HG02943 (cell line): Measurements from ENCODE around the gene KRTAP4-3.
"Not testable (repeated sequence)": the region's sequence is repeated elsewhere in the genome, so short reads cannot be mapped to it uniquely, and the experiment has no call there.

Experiments
- ATAC-seq: cut with Tn5 transposase; IDR thresholded peaks from one replicate; pipeline ENCODE4 v1.9.1; 2021; ENCODE audit warnings: mild to moderate bottlenecking, low read depth, moderate library complexity; ENCODE audit not compliant: unreplicated experiment

Gene KRTAP4-3

DNA sequence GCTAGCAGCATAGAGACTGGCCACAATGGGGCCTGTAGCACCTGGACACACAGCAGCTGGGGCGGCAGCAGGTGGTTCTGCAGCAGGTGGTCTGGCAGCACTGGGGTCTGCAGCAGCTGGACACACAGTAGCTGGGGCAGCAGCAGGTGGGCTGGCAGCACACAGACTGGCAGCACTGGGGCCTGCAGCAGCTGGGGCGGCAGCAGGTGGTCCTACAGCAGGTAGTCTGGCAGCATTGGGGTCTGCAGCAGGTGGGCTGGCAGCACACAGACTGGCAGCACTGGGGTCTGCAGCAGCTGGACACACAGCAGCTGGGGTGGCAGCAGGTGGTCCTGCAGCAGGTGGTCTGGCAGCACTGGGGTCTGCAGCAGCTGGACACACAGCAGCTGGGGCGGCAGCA lies 7.8 kb downstream of the KRTAP4-3 start:
- ATAC-seq = not testable (repeated sequence)

DNA sequence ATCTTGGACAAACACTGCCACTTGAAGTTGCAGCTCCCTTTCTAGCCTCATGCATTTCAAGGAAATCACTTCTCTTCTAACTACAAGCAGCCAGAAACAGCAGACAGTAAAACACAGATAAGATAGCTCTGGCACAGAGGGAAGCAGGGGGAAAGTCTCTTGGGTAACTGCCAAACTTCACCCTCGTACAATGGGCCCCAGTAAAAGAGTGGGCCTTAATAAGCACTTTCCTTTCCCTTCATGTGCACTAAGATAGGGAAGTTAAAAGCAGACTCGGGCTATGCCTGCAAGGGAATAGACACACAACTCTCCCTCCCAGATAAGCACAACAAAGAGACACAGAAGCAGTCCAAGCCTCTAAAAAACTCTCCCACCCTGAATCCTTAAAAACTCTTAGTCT lies 14.2 kb downstream of the KRTAP4-3 start:
- no peak for ATAC-seq

DNA sequence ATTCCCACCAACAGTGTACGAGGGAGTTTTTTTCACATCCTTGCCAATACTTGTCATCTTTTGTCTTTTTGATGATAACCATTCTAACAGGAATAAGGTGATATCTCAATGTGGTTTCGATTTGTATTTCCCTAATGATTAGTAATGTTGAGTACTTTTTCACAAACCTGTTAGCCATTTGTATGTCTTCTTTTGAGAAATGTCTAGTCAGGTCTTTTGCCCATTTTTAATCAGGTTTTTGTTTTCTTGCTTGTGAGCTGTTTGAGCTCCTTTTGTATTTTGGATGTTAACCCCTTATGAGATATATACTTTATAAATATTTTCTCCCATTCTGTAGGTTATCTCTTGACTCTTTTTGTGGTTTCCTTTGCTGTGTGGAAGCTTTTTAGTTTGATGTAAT lies 16.5 kb downstream of the KRTAP4-3 start:
- ATAC-seq = no peak

DNA sequence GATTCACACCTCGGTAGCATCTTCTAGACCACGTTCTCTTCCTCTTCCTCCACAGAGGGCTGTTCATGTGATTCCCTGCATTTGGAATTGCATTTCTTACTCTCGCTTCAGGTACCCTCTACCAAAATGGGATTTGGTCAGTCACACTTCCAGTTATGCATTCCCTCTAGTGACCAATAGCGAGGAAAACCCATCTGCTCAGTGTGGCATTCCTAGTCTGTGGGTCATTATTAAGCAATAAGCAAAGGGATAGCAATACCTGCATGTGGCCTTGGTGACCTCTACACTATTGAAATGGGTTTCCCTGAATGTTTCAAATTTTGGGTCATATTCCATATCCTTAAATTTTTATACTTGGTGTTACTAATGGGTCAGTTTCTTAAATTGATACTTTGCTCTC lies 18.0 kb downstream of the KRTAP4-3 start:
- no peak for ATAC-seq

DNA sequence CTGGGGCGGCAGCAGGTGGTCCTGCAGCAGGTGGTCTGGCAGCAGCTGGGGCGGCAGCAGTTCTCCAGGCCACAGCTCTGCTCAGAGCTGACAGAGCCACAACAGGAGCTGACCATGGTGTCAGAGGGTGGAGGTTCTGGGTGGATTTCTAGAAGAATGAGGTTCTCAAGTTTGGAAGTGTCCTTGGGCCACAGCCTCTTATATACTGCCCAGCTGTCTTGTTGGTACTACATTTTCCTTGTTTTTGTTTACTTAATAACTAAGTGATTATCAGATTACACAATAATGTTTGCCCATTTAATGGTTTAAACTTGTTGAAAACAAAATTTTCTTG lies 18.4 kb downstream of the KRTAP4-3 start, which contains the start of gene KRTAP4-5:
Gene KRTAP4-5, minus strand, starts transcription at position 174 of the 334 bp plus-strand sequence. Its CDS starts 58 bp downstream, at position 116.
- ATAC-seq = no peak

DNA sequence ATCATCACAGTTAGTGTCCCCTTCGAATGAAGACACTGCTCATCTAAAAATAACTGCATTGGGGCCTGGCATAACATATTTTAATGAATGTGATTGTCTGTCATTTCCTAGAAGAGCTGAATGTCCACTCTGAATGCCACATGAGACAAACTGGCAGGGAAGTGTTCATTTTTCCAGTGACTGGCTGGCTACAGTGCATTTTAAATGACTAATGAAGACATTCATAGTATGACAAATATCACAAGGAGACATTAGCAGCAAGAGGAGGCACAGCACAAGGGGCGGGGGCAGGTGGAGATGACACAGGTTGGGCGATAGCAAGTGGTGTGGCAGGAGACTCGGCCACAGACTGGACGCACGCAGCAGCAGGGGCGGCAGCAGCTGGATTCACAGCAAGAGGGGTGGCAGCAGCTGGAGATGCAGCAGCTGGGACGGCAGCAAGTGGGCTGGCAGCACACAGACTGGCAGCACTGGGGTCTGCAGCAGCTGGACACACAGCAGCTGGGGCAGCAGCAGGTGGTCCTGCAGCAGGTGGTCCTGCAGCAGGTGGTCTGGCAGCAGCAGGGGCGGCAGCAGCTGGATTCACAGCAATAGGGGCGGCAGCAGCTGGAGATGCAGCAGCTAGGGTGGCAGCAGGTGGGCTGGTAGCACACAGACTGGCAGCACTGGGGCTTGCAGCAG lies 18.9 kb downstream of the KRTAP4-3 start:
- ATAC-seq = not testable (repeated sequence)

DNA sequence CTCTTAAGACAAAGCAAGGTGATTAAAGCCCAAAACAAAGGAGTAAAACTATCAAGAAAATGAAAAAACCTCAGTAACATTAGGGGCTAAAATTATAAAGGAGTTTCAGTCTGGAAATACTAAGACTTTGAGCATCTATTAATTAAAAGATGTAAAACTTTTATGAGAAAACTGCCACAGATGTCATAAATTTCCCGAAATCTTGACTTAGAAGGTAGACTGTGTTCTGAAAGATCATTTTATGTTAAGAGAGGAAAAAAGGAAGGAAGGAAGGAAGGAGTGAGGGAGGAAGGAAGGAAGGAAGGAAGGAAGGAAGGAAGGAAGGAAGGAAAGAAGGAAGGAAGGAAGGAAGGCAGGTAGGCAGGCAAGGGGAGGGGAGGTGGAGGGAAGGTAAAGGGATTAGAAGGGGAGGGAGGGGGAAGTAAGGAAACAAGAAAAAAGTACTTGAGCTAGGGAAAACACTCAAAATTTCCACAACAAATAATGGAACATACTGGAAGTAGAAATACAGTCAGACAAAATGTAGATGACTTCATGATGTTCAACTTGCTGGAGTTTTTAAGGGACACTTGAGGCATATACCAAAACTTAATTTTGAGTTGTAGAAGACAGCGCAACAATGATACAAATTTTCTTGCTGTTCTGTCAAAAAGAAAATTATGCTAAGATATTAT lies 20.4 kb downstream of the KRTAP4-3 start:
- ATAC-seq = no peak

DNA sequence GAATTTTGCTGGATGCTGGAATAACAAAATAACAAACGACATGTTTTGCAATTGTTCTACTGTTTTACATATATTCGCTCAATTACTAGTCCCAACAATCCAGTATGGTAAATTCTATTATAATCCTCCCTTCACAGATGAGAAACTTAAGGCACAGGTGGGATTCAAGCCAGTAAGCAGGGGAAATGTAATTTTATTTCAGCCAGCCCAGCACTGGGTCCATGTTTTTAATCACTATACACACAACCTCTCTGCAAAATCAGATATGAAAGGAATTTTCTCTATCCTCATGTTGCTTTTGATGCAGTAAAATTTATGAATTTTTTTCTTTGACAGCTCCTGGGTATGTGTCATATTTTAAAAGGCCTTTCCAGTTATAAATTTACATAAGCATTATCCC lies 22.8 kb downstream of the KRTAP4-3 start:
- ATAC-seq = no peak

DNA sequence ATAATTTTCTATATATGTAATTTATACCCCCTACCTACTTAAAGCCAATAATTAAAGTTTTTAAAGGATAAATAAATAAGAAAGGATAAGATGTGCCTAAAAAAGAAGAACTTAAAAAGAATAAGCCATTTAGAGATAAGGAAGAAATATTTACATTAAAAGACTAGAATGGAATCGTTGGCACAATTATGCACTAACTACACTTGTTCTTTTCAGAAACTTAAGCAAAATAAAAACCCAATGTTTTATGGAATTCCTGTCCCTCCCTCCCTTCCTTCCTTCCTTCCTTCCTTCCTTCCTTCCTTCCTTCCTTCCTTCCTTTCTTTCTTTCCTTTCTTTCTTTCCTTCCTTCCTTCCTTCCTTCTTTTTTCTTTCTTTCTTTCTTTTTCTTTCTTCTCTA lies 23.2 kb downstream of the KRTAP4-3 start:
- ATAC-seq = no peak

DNA sequence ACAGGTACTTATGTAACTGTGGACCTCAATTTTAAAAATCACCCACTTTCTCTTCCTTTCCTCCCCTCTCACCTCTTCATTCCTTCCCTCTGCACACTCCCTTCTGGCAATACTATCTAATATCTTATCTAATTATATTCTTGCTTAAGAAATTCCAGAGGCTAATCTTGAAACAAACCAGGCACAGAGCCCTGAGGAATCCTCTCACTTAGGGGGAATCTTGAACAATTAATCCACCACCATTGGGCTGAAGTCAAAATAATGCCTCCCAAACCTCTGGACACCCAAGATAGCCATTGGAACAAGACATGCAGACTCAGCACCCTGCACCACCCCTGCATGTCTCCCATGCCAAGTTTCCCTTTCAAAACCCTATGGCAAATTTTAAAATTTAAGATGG lies 26.7 kb downstream of the KRTAP4-3 start:
- no peak for ATAC-seq

DNA sequence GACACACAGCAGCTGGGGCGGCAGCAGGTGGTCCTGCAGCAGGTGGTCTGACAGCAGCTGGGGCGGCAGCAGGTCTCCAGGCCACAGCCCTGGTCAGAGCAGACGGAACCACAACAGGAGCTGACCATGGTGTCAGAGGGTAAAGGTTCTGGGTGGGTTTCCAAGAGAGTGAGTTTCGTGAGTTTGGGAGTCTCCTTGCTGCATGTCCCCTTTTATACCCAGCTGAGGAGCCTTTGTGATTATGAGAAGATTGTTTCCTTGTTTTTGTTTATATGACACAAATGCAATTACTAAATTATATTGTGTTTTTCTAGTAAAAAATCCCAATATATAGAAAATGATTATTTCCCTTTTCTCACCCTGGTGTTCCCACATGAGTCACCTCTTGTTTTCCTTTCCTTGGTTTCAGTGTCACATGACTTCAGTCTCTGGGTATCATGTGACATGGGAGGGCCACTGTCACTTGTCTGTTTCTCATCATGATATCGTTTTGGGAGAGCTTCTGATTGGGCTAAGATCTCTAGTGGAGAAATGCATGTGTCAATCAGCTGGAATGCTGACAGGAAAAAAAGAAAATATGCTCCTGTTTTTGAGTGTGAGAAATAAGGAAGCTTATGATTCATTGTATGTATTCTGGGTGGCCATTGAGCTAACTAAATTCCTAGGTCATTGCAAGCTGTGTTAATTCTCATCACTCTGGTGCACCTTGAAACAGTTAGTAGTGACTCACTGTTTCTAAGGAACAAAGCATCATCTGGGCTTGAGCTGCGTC lies 27.5 kb downstream of the KRTAP4-3 start, which contains the start of gene KRTAP4-6:
Gene KRTAP4-6, minus strand, starts transcription at position 185 of the 772 bp plus-strand sequence. Its CDS starts 57 bp downstream, at position 128.
- ATAC-seq = no peak

DNA sequence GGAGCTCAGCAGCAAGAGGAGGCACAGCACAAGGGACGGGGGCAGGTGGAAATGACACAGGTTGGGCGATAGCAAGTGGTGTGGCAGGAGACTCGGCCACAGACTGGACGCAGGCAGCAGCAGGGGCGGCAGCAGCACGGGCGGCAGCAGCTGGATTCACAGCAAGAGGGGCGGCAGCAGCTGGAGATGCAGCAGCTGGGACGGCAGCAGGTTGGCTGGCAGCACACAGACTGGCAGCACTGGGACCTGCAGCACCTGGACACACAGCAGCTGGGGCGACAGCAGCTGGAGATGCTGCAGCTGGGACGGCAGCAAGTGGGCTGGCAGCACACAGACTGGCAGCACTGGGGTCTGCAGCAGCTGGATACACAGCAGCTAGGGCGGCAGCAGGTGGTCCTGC lies 28.2 kb downstream of the KRTAP4-3 start:
- not testable (repeated sequence) for ATAC-seq

DNA sequence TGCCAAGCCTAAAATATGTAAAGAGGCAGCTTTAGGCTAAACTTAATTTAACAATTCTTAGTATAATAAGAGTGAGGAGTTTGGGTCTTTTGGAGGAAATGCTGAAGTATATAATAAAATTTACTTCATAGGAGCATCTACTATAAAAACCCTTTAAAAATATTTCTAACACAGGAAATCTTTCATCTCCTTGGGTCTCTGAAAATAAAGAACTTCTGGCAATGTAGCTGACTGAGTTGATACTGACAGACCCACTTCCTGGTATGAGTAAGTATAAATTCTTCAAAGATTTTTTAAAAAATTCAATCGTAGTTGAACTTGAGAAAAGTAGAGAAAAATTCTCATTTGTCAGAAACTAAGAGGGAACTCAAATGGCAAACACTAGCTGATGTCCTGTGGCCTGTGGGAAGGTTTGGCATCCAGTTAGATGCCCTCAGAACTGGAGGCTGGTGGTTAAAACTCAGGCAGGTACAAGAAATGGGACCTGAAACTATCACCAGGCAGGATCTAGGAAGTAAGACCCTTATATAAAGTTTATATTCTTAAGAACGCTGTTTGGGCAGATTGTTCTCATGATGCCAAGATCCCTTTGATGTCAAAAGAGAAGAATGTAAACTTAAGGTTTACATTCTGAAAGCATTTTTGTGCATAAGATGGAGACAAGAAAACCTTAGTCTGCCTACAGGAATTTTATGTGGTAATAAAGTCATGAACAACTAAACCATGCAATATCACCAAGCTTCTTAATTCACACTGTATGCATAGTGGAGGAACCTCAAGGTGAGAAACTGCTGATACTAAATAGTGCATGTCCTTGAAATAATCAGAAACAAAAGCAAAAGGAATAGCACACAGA lies 33.9 kb downstream of the KRTAP4-3 start:
- ATAC-seq = no peak

DNA sequence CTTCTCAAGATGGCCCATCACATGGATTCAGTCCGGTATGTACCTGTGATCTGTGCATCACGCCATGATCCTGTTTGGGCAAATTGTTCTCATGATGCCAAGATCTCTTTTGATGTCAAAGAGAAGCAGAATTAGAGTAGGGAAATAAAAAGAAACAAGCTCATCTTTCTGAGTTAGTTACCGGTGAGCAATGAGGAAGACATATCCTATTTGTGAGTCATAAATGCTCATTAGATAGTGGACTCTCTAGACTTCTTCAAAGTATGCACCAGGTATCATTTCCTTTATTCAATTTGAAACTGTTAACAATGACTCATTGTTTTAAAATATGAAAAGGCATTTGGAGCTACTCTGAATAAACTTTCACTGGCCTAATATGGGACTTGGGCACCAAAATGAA lies 36.0 kb downstream of the KRTAP4-3 start:
- no peak for ATAC-seq

DNA sequence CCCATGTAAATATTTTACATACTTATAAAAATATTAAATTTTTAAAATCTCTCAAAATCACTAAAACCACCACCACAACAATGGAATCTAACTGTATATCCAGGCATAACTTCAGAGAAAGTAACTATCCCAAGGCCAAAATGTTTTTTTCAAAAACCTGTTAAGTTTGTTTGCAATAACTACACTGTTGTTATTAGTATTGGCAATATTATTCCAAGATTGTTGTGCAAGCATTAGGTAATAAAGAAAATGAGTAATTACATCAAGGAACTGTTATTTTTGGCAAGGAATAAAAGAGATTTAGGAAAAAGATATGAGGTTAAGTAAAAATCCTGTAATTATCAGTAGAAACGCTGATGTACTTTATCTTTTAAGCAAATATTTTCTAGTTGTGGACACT lies 40.6 kb downstream of the KRTAP4-3 start:
- ATAC-seq = no peak

DNA sequence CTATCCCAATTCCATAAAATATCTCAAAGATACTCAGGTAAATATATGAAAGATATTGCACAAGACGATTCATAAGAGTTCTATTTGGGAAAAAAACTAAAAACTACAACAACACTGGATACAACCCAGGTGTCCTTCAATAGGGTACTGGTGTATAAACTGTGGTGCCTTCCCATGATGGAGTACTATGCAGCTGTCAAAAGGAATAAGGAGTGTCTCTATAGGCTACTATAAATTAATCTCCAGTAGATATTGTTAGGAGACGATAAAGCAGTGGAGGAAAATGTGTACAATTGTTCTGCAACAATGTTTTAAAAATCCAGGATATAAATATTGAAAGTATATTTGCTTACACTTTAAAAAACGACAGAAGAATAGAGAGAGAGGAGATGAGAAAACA lies 41.6 kb downstream of the KRTAP4-3 start:
- ATAC-seq = no peak

DNA sequence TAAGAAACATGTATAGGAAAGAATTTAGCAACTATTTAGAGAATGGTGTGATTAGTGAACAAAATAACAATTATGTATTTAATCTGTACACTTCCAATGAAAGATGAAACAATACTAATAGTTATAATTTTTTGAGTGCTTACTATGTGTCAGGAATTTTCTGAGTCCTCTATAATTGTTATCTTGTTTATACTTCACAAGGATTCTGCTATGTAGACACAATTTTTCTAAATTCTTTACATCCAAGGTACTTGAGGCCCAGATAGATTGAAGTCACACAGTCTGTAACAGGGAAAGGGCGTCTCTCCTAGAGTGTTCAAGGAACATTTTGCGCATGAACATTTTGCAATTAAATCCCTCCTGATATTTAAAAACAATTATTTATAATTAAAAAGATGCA lies 43.0 kb downstream of the KRTAP4-3 start:
- ATAC-seq = no peak

DNA sequence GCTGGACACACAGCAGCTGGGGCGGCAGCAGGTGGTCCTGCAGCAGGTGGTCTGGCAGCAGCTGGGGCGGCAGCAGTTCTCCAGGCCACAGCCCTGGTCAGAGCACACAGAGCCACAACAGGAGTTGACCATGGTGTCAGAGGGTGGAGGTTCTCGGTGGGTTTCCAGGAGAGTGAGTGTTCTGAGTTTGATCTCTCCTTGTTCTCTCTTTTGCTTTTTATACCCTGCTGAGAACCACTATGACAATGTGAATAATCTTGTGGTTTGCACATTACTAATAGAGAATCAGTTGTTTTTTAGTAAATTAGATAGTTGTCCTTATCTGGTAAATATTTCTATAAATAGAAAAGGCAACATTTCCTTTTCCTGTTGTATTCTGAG lies 44.0 kb downstream of the KRTAP4-3 start, which contains the start of gene KRTAP4-12:
Gene KRTAP4-12, minus strand, starts transcription at position 192 of the 381 bp plus-strand sequence. Its CDS starts 60 bp downstream, at position 132.
- not testable (repeated sequence) for ATAC-seq

DNA sequence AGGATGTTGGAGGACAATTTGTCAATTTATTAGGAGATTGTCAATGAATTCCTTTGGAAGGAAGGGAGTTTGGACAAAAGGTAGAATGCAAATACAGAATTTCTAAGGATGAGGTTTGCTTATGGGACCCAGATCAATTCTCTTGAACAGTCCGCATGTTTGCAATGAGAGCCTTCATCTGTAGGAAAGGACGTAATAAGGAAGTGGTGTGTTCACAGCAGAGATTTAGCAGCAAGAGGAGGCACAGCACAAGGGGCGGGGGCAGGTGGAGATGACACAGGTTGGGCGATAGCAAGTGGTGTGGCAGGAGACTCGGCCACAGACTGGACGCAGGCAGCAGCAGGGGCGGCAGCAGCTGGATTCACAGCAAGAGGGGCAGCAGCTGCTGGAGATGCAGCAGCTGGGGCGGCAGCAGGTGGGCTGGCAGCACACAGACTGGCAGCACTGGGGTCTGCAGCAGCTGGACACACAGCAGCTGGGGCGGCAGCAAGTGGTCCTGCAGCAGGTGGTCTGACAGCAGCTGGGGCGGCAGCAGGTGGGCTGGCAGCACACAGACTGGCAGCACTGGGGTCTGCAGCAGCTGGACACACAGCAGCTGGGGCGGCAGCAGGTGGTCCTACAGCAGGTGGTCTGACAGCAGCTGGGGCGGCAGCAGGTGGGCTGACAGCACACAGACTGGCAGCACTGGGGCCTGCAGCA lies 44.6 kb downstream of the KRTAP4-3 start:
- not testable (repeated sequence) for ATAC-seq

DNA sequence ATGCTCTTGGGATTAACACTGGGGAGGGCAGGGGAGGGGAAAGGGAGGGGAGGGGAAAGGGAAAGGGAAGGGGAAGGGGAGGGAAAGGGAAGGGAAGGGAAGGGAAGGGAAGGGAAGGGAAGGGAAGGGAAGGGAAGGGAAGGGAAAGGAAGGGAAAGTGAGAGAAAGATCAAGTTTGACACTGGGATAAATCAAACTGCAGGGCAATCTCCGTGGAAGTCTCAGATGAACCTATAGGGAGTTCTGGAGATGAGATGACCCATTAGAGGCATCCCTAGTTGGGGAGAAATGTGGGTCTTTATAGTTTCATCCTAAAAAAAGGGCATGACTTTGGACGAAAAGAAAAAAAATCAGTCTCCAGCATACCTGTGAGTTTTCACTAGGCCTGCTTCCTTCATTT lies 46.3 kb downstream of the KRTAP4-3 start:
- ATAC-seq = no peak
